ENCODE results near the gene METTL25B. TPM values are rescaled to one million over a fixed set of nuclear protein-coding genes. Genes with fewer than 3 reads are reported as not detected.
"Not testable (repeated sequence)": the region's sequence is repeated elsewhere in the genome, so short reads cannot be mapped to it uniquely, and the experiment has no call there.

METTL25B gene
- total RNA-seq, 1 experiment from 2014 or later, result 30.3 TPM

GRCh38 chr1:156747742-156748669 is 19.7 kb downstream of the METTL25B start:
- DNase-seq (ENCODE audit: low spot score), result peak; percentile 41

GRCh38 chr1:156748670-156749418 is 20.6 kb downstream of the METTL25B start:
- DNase-seq (ENCODE audit: low spot score), result peak; percentile 74

GRCh38 chr1:156749419-156750118 is 21.3 kb downstream of the METTL25B start:
- DNase-seq (ENCODE audit: low spot score), result peak; percentile 61

- DNase-seq (ENCODE audit: low spot score), result peak; percentile 67
These were observed 22.0 kb downstream of the METTL25B start for GRCh38 chr1:156750191-156750672.

GRCh38 chr1:156750711-156751450 is 22.6 kb downstream of the METTL25B start:
- no peak for DNase-seq (ENCODE audit: low spot score)

GRCh38 chr1:156751451-156751756 is 23.1 kb downstream of the METTL25B start, which contains the start of gene HDGF:
Gene HDGF, minus strand, starts transcription at chr1:156751675. Its CDS starts 246 bp downstream, at chr1:156751429.
- DNase-seq (ENCODE audit: low spot score), result no peak

DNA sequence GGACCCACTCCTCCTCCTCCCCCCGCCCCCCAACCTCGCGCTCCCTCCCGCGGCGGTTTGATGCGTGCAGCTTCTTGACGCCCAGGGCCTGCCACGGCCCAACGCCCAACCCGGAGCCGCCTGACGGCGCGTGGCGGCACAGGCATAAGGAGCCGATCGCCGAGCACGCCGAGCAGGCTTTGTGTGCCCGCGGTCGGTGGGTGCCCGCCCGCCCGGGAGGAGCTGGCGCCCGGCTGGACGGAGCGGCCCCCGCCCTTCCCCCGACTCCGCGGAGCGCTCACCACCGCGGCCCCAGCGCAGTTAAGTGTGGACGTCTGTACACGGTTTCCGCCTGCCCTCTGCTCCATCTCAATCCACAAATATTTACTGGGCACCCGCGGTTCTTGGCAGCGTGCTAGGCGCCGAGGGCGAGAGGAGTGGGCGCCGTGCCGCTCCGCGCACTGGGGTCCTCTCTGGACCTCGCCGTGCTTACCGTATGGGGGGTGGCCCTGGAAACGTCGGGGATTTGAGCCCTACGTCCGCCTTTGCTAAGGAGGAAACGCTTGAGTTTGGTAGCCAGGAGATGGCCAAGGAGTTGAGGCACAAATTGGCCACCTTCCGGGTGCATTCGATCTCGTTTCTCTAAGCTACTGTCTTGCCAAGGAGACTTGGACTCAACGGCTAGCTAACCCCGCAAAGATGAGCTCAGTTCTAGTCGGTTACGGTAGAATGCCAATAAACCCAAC is 23.6 kb downstream of the METTL25B start:
- DNase-seq (ENCODE audit: low spot score), result peak; percentile 96

DNA sequence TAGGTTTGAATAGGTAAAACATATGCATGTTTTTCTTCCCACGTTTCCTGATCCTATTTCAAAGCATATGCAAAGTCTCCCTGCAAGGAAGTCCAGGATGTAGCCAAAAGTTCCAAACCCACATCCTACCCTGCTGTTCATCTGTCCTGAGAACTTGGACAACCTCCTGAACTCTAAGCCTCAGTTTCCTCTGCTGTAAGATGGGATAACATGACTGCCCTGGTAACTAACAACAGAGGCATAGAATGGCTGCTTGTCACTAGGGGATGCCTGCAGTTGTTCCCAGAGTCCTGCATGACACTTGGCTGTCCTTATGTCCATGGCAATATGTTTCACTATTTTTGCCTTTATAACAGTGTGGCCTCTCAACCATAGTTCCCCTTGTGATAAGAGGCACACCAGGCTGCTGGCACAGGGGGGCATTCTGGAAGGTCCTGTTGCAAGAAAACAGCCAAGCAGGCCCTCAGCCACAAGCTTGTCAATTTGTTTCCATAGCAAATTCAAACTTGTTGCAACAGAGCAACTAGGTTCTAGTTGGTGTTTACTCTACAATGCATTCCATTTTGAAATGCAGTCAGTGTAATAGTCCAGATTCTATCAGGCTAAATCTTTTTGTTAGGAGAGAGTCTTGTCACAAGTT is 24.7 kb downstream of the METTL25B start:
- no peak for DNase-seq (ENCODE audit: low spot score)

DNA sequence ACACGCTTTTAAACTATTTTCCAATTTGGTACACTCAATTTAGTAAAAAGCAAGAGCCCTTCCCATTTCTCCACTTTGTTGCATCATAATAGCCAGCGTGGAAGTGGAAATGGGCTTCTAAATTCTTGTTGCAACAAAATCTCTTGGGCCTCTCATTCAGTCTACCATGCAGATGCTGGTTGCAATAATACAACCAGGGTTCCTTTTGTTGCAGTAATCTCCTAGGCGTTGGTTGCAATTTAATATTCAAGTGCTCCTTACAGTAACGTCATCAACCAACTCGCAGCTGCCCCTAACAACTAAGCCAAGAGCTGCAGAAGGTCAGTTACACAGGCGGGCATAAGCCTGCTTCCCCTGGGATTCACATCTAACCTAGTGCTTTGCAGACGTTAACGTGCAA is 25.9 kb downstream of the METTL25B start:
- no peak for DNase-seq (ENCODE audit: low spot score)

- no peak for DNase-seq (ENCODE audit: low spot score)
These were observed 27.3 kb downstream of the METTL25B start for GRCh38 chr1:156755527-156755950.

GRCh38 chr1:156756355-156756754 is 28.1 kb downstream of the METTL25B start:
- DNase-seq (ENCODE audit: low spot score), result no peak

DNA sequence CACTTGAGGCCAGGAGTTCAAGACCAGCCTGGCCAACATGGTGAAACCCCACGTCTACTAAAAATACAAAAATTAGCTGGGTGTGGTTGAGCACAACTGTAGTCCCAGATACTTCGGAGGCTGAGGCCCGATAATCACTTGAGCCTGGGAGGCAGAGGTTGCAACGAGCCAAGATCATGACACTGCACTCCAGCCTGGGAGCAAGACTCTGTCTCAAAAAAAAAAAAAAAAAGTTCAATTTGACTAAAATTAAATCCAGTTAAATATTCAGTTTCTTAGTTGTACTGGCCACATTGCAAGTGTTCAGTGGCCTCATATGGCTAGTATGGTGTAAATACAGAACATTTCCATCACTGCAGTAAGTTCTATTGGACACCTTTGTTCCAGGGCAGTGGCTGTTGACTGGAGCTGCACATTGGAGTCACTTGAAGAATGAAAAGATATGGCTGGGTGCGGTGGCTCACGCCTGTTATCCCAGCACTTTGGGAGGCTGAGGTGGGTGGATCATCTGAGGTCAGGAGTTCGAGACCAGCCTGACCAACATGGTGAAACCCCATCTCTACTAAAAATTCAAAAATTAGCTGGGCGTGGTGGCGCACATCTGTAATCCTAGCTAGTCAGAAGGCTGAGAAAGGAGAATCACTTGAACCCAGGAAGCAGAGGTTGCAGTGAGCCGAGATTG is 29.4 kb downstream of the METTL25B start:
- not testable (repeated sequence) for DNase-seq (ENCODE audit: low spot score)

DNA sequence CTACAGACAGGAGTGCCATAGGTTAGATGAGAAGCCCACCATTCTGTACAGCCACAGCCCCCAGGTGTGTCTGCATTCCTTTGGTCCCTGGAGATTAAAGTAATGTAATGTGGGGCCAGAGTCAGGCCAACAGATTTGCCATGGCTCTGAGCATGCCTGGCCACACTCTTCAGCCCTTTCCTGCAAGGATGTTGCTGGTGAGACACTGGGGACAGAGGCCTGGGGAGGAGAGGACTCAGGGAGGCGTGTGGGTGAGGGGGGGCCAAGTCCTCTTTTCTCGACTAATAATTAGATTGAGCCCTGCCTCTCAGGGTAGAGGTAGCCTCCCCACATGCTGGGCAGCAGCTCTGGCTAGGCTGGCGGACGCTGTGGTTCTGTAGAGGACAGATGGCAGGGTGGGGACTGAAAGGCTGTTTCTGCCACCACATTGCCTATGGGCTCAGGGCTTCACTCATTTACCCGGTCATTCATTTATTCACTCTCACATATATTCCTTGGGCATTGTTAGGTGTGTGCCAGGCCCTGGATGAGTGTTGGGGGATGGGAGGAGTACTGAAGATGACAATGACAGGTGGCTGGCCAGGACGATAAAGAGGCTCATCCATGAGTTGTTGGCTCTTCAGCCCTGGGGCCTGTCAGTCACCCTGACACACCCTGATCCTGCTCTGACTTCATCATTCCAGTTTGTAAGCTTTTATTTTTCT is 32.0 kb downstream of the METTL25B start:
- DNase-seq (ENCODE audit: low spot score), result no peak

DNA sequence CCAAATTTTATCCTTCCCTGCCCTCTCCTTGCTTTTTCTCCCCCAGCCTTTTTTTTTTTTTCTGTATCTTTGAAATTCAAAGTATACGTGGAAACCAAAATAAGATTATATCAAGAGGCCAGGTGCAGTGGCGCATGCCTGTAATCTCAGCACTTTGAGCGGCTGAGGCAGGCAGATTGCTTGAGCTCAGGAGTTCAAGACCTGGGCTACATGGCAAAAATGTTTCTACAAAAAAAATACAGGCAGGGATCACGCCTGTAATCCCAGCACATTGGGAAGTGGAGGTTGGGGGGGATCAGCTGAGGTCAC is 32.5 kb downstream of the METTL25B start:
- DNase-seq (ENCODE audit: low spot score), result no peak

DNA sequence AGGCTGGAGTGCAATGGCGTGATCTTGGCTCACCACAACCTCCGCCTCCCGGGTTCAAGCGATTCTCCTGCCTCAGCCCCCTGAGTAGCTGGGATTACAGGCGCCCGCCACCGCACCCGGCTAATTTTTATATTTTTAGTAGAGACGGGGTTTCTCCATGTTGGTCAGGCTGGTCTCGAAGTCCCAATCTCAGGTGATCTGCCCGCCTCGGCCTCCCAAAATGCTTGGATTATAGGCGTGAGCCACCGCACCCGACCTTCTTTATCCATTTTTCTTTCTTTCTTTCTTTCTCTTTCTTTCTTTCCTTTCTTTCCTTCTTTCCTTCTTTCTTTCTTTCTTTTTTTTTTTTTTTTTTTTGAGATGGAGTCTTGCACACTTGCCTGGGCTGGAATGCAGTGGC is 36.9 kb downstream of the METTL25B start:
- DNase-seq (ENCODE audit: low spot score), result not testable (repeated sequence)

GRCh38 chr1:156765666-156766065 is 37.4 kb downstream of the METTL25B start:
- DNase-seq (ENCODE audit: low spot score), result no peak

DNA sequence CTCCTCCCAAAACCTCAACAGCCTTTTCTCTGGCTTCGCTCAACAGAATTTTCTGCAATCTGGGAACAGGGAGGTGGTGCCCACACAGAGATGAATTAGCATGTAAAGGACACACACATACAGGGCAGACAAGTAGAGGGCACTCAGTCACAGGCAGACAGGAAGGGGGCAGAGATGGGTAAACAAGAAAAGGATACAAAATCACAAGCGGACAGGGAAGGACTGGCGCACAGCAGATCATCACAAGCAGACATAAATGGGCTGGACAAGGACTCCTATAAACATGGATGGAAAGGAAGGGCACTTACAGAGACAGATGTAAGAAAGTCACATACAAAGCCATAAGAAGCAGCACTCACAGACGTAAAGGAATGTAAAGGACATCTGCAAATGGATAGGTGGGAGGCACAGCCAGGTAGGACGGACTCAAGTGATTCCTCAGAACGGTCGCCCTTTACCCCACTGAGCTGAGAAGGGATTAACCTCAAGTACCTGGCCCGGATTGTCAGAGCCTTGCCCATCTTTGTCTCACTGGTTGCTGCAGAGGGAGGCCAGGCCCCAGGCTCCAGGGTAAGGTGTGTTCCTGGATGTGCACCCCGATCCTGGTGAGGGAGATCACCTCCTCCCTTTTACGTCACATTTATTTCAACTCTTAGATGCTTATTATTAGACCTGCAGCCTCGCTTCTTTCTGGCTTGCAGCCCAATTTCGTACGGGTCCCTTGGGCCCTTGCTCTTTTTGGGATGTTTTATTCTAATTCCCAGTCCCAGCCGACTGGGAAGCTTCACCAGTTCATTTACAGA is 38.2 kb downstream of the METTL25B start:
- peak; percentile 63 for DNase-seq (ENCODE audit: low spot score)

All from HT-29 (cell line).